B cell (primary cell): ENCODE results near the gene MAPK1. TPM values are rescaled to one million over a fixed set of nuclear protein-coding genes. Genes with fewer than 3 reads are reported as not detected.
"Not testable (repeated sequence)": the region's sequence is repeated elsewhere in the genome, so short reads cannot be mapped to it uniquely, and the experiment has no call there.

Source experiments
- ATAC-seq: fragments of 200-7000 bp; cut with Tn5 transposase; one replicate; pipeline ENCODE4 v1.10.0; 2021; ENCODE audit warnings: low read depth, mild to moderate bottlenecking, moderate number of reproducible peaks, moderate library complexity
- CTCF ChIA-PET: fragments of 350-600 bp; sonication (Branson Sonifier 250); formaldehyde crosslinking; loops from one replicate; lab custom pipeline; 2021; ENCODE audit warnings: antibody characterized with exemption, inconsistent platforms; lab: Charles Lee
- POLR2A ChIA-PET: fragments of 350-600 bp; sonication (Branson Sonifier 250); formaldehyde crosslinking; loops from one replicate; lab custom pipeline; 2021; ENCODE audit warnings: antibody characterized with exemption; lab: Charles Lee
- DNase-seq: peaks from one replicate; pipeline ENCODE4 v3.0.0; 2013
- H2AFZ ChIP-seq: 2 replicates; pipeline ENCODE4 v1.6.1; 2012; ENCODE audit warnings: mild to moderate bottlenecking, low read depth, low read length; ENCODE audit not compliant: insufficient read depth, poor library complexity, severe bottlenecking
- H3K27ac ChIP-seq, 2 donors: 1 replicate in 1 of 2; 2 replicates in 1 of 2; pipeline ENCODE4 v1.5.1; 2012 to 2013; ENCODE audit warnings: low read length in 2 of 2, mild to moderate bottlenecking in 2 of 2, moderate library complexity in 1 of 2
- H3K27me3 ChIP-seq, 4 experiments: fragments of 200-600 bp in 1 of 4; sonication (generic) in 1 of 4; replicated peaks in 1 of 4; 1 replicate in 2 of 4; 2 replicates in 2 of 4; pipeline versions ENCODE4 v1.6.1 to v1.7.0; 2013 to 2016; ENCODE audit warnings: low read length in 3 of 4, mild to moderate bottlenecking in 2 of 4, mixed read lengths in 1 of 4, moderate library complexity in 1 of 4; ENCODE audit not compliant: insufficient read depth in 4 of 4, control insufficient read depth in 3 of 4; ENCODE audit errors: control extremely low read depth in 1 of 4
- H3K36me3 ChIP-seq, 2 experiments: replicated peaks in 1 of 2; 1 replicate in 1 of 2; 2 replicates in 1 of 2; pipeline versions ENCODE4 v1.6.1 to v1.7.1; 2013; ENCODE audit warnings: low read length in 1 of 2; ENCODE audit not compliant: insufficient read depth in 2 of 2, control insufficient read depth in 1 of 2; ENCODE audit errors: control extremely low read depth in 1 of 2, extremely low read depth in 1 of 2
- H3K4me1 ChIP-seq, 2 donors: fragments of 200-600 bp in 1 of 2; sonication (generic) in 1 of 2; 1 replicate in 1 of 2; 2 replicates in 1 of 2; pipeline versions ENCODE4 v1.5.1 to v1.6.1; 2013 to 2017; ENCODE audit warnings: low read length in 2 of 2; ENCODE audit not compliant: control insufficient read depth in 2 of 2, insufficient read depth in 2 of 2
- H3K4me2 ChIP-seq: replicated peaks from 2 replicates; pipeline ENCODE3; 2012; ENCODE audit warnings: mild to moderate bottlenecking, low read depth, low read length; ENCODE audit not compliant: poor library complexity, severe bottlenecking
- H3K4me3 ChIP-seq, 5 experiments: fragments of 200-600 bp in 1 of 5; sonication (generic) in 1 of 5; 1 replicate in 3 of 5; 2 replicates in 2 of 5; pipeline versions ENCODE4 v1.5.1 to v1.7.0; 2011 to 2016; ENCODE audit warnings: low read length in 4 of 5, mild to moderate bottlenecking in 4 of 5, low read depth in 2 of 5, control low read depth in 1 of 5, moderate library complexity in 1 of 5; ENCODE audit not compliant: insufficient read depth in 1 of 5; ENCODE audit errors: control extremely low read depth in 1 of 5, extremely low read depth in 1 of 5
- H3K79me2 ChIP-seq: fragments of 200-600 bp; sonication (generic); one replicate; pipeline ENCODE4 v1.6.0; 2016; ENCODE audit warnings: low read length; ENCODE audit not compliant: control insufficient read depth, insufficient read depth
- H3K9ac ChIP-seq: fragments of 200-600 bp; sonication (generic); 2 replicates; pipeline ENCODE4 v1.6.1; 2017; ENCODE audit warnings: mild to moderate bottlenecking, low read length, moderate library complexity
- H3K9me3 ChIP-seq, 3 donors: one replicate each; pipeline versions ENCODE4 v1.6.1 to v1.7.1; 2013; ENCODE audit warnings: low read length in 2 of 3; ENCODE audit not compliant: control insufficient read depth in 2 of 3, insufficient read depth in 1 of 3; ENCODE audit errors: control extremely low read depth in 1 of 3
- H4K20me1 ChIP-seq: 2 replicates; pipeline ENCODE4 v1.6.0; 2012; ENCODE audit warnings: mild to moderate bottlenecking, low read length; ENCODE audit not compliant: insufficient read depth, control insufficient read depth, poor library complexity, severe bottlenecking
- H3K27ac Mint-ChIP-seq: one replicate; pipeline ENCODE4 v1.8.0; 2021; ENCODE audit warnings: mixed read lengths
- H3K27me3 Mint-ChIP-seq: one replicate; pipeline ENCODE4 v1.8.0; 2021; ENCODE audit warnings: mixed read lengths
- H3K4me1 Mint-ChIP-seq: one replicate; pipeline ENCODE4 v1.8.0; 2021; ENCODE audit warnings: mixed read lengths
- H3K4me3 Mint-ChIP-seq: one replicate; pipeline ENCODE4 v1.8.0; 2021; ENCODE audit warnings: mixed read lengths
- H3K9me3 Mint-ChIP-seq: one replicate; pipeline ENCODE4 v1.8.0; 2022; ENCODE audit warnings: mixed read lengths; ENCODE audit not compliant: insufficient read depth
- EZH2 ChIP-seq: IDR thresholded peaks from 2 replicates; pipeline ENCODE4 v1.6.1; 2012; ENCODE audit warnings: borderline replicate concordance, low read depth, mild to moderate bottlenecking, moderate library complexity, low read length; ENCODE audit not compliant: insufficient read depth, poor library complexity, severe bottlenecking
- WGBS: methylation state at CpG from one replicate; pipeline ENCODE4 v1.1.5; 2013; ENCODE audit warnings: missing lambda C conversion rate; ENCODE audit not compliant: insufficient coverage; 5-methylcytosine and 5-hydroxymethylcytosine counted together
- intact Hi-C: fragments of 100-400 bp; cut with micrococcal nuclease; formaldehyde crosslinking; loops from one replicate; pipeline ENCODE4 v1.10.0; 2022
- polyA plus RNA-seq: library from polyadenylated mRNA; depleted of rRNA; stranded (reverse); fragments of >200 nt; gene quantifications from 2 replicates; pipeline ENCODE4 v1.2.3, GENCODE V29; 2012
- total RNA-seq, 2 donors: library from RNA; stranded (reverse); fragments of 120-200 nt in 1 of 2; gene quantifications; 1 replicate in 1 of 2; 2 replicates in 1 of 2; pipeline versions ENCODE4 v1.2.3 to v1.2.4, GENCODE V29; 2013 to 2022
- TF ChIP-seq, protein P1 (sequence below): fragments of 200-600 bp; IDR thresholded peaks from one replicate; pipeline ENCODE4 v1.8.0; 2022; ENCODE audit warnings: antibody characterized with exemption, mild to moderate bottlenecking

Gene MAPK1
- total and polyA plus RNA-seq, 2 donors (not counting 1 experiment from before 2014, with no cell fraction given) = 24.0 to 155 TPM

DNA sequence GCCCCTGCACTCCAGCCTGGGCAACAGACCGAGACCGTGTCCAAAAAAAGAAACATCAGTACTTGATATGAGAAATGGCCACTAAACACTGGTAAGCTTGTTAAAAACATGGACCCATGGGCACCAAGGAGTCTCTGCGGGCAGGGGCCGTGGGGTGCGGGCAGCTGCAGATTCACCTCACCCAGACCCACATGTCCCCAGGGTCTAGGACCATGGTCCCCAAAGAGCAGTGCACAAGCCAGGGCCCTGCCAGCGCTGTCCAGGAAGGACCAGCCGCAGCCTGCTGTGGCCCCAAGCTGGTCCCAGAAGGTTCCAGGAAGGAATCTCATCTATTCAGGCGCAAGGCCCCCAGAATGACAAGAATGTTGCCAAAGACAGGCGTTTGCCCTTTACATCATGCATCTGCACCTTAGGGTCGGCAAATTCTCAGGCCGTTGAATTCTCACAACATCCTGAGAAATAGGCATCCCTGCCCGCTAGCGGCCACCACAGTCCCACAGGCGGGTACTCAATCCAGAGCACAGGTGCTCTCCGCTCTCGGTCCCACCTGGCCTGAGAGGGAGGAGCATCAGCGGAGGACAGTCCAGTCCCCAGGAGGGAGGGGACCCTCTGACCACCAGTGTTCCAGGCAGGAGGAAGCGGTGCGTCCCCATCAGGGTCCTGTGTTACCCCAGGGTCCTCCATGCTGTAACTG, 141.3 kb downstream of the MAPK1 start:
- Histone ChIP-seq H3K36me3 (peaks cover 0 to 12% of the 10 kb centered on the region in 2 experiments), H2AFZ (no peak overlapping the region), H3K9me3 (no peaks in the 10 kb centered on the region), H3K4me1 (peaks cover 6 to 16% of the 10 kb centered on the region in 2 donors), H3K27me3 (no peaks in the 10 kb centered on the region), H3K9ac (no peak overlapping the region), H3K4me3 (no peak overlapping the region), H3K4me2 (no peak overlapping the region), H4K20me1 (peaks cover 58% of the 10 kb centered on the region), H3K79me2 (peaks cover 87% of the 10 kb centered on the region), H3K27ac (no peak overlapping the region)
- no peak overlapping the region for H3K4me3 Mint-ChIP-seq
- CTCF ChIA-PET = interaction anchor here (1.5 kb wide), 1 partner anchor 13 kb away, joined by 4 read pairs; no protein-coding TSS in a partner anchor
- no peak for TF ChIP-seq EZH2
- TF ChIP-seq, protein P1, sequence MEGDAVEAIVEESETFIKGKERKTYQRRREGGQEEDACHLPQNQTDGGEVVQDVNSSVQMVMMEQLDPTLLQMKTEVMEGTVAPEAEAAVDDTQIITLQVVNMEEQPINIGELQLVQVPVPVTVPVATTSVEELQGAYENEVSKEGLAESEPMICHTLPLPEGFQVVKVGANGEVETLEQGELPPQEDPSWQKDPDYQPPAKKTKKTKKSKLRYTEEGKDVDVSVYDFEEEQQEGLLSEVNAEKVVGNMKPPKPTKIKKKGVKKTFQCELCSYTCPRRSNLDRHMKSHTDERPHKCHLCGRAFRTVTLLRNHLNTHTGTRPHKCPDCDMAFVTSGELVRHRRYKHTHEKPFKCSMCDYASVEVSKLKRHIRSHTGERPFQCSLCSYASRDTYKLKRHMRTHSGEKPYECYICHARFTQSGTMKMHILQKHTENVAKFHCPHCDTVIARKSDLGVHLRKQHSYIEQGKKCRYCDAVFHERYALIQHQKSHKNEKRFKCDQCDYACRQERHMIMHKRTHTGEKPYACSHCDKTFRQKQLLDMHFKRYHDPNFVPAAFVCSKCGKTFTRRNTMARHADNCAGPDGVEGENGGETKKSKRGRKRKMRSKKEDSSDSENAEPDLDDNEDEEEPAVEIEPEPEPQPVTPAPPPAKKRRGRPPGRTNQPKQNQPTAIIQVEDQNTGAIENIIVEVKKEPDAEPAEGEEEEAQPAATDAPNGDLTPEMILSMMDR = no peak
- ATAC-seq = no peak
- no peak for DNase-seq
- POLR2A ChIA-PET = interaction anchor here (1.4 kb wide), 1 partner anchor 9 kb away, joined by 3 read pairs; the partner anchor contains the start of gene YPEL1
- H3K27ac Mint-ChIP-seq = no peak overlapping the region
- H3K4me1 Mint-ChIP-seq = peaks cover 19% of the 10 kb centered on the region
- intact Hi-C loops = loop anchor here (2.0 kb wide), 1 partner anchor 13 kb away; no protein-coding TSS in a partner anchor
- 94% methylated on average over 17 of the region's 19 CpGs for WGBS
- no peaks in the 10 kb centered on the region for H3K9me3 Mint-ChIP-seq
- no peaks in the 10 kb centered on the region for H3K27me3 Mint-ChIP-seq

GRCh38 chr22:21724496-21724895, 142.9 kb downstream of the MAPK1 start:
- peaks cover 14% of the 10 kb centered on the region for H3K4me1 Mint-ChIP-seq
- H2AFZ ChIP-seq, H3K27ac ChIP-seq, H3K27ac Mint-ChIP-seq, H3K27me3 ChIP-seq, ATAC-seq, H3K4me3 ChIP-seq, H3K36me3 ChIP-seq, H3K4me3 Mint-ChIP-seq, intact Hi-C loops, H3K9ac ChIP-seq, H3K4me2 ChIP-seq, H3K9me3 Mint-ChIP-seq, DNase-seq, H3K27me3 Mint-ChIP-seq, H3K9me3 ChIP-seq: not testable (repeated sequence)
- WGBS = 93% methylated on average over 3 of the region's 3 CpGs
- H3K79me2 ChIP-seq = peaks cover 71% of the 10 kb centered on the region
- H4K20me1 ChIP-seq = peaks cover 43% of the 10 kb centered on the region
- ChIA-PET POLR2A (interaction anchor here (0.7 kb wide), 2 partner anchors 51 to 107 kb away, joined by 4 read pairs; no protein-coding TSS in a partner anchor), CTCF (interaction anchor here (0.5 kb wide), 1 partner anchor 26 kb away, joined by 4 read pairs; no protein-coding TSS in a partner anchor)
- H3K4me1 ChIP-seq = peaks cover 7 to 15% of the 10 kb centered on the region in 2 donors

DNA sequence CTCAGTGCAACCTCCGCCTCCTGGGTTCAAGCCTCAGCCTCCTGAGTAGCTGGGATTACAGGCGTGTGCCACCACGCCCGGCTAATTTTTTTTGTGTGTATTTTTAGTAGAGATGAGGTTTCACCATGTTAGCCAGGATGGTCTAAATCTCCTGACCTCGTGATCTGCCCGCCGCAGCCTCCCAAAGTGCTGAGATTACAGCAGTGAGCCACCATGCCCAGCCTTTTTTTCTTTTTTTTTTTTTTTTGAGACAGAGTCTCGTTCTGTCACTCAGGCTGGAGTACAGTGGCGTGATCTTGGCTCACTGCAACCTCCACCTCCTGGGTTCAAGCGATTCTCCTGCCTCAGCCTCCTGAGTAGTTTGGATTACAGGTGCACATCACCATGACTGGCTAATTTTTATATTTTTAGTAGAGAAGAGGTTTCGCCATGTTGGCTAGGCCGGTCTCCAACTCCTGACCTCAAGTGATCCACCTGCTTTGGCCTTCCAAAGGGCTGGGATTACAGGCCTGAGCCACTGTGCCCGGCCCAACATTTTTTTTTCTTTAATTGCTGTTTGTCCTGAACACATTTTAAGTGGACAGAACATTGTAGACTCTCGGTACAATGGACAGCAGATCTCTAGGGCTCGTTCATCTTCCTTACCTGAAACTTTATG, 146.1 kb downstream of the MAPK1 start:
- intact Hi-C loops, H3K4me3 ChIP-seq, H3K4me2 ChIP-seq, H3K9me3 ChIP-seq, H3K27ac ChIP-seq, H3K9ac ChIP-seq, H3K27ac Mint-ChIP-seq, H3K4me3 Mint-ChIP-seq, H3K27me3 ChIP-seq, H2AFZ ChIP-seq, DNase-seq, H3K27me3 Mint-ChIP-seq, ATAC-seq, H3K9me3 Mint-ChIP-seq, H3K36me3 ChIP-seq: not testable (repeated sequence)
- WGBS = 91% methylated on average over 11 of the region's 15 CpGs
- POLR2A ChIA-PET = interaction anchor here (0.6 to 0.7 kb wide), 2 partner anchors 217 to 312 kb away, joined by 4 read pairs; no protein-coding TSS in a partner anchor
- Histone ChIP-seq H3K4me1 (peaks cover 10 to 15% of the 10 kb centered on the region in 2 donors), H4K20me1 (peaks cover 22% of the 10 kb centered on the region), H3K79me2 (peaks cover 57% of the 10 kb centered on the region)
- CTCF ChIA-PET = interaction anchor here (5.2 kb wide), 1 partner anchor 217 kb away, joined by 18 read pairs; no protein-coding TSS in a partner anchor
- H3K4me1 Mint-ChIP-seq = peaks cover 19% of the 10 kb centered on the region
